Smooth muscle cell (in vitro differentiated cells): ENCODE results near the gene TRAF2. TPM values are rescaled to one million over a fixed set of nuclear protein-coding genes. Genes with fewer than 3 reads are reported as not detected.

ENCODE experiments used
- DNase-seq: peaks from one replicate; lab custom pipeline; 2025; ENCODE audit not compliant: unreplicated experiment; lab: John Stamatoyannopoulos, UW
- H2AFZ ChIP-seq: fragments of 200-600 bp; sonication (generic); 2 replicates; pipeline ENCODE4 v1.6.0; 2016; ENCODE audit warnings: antibody characterized with exemption, low read depth, mild to moderate bottlenecking
- H3F3A ChIP-seq: fragments of 200-600 bp; sonication (generic); 2 replicates; pipeline ENCODE4 v1.6.0; 2017; ENCODE audit warnings: antibody characterized with exemption, low read depth
- H3K27ac ChIP-seq: fragments of 200-600 bp; sonication (generic); 2 replicates; pipeline ENCODE4 v1.5.1; 2016; ENCODE audit warnings: low read depth, mild to moderate bottlenecking
- H3K27me3 ChIP-seq: fragments of 200-600 bp; sonication (generic); 2 replicates; pipeline ENCODE4 v1.6.1; 2016; ENCODE audit warnings: low read depth, mild to moderate bottlenecking
- H3K36me3 ChIP-seq: fragments of 200-600 bp; sonication (generic); 2 replicates; pipeline ENCODE4 v1.5.1; 2016; ENCODE audit warnings: low read depth
- H3K4me1 ChIP-seq: fragments of 200-600 bp; sonication (generic); 2 replicates; pipeline ENCODE4 v1.5.1; 2016; ENCODE audit warnings: low read depth
- H3K4me2 ChIP-seq: fragments of 200-600 bp; sonication (generic); 2 replicates; pipeline ENCODE4 v1.6.0; 2016; ENCODE audit warnings: mild to moderate bottlenecking
- H3K4me3 ChIP-seq: fragments of 200-600 bp; sonication (generic); 2 replicates; pipeline ENCODE4 v1.5.1; 2016; ENCODE audit warnings: mild to moderate bottlenecking
- H3K79me2 ChIP-seq: fragments of 200-600 bp; sonication (generic); 2 replicates; pipeline ENCODE4 v1.6.0; 2016; ENCODE audit warnings: low read depth, mild to moderate bottlenecking
- H3K9ac ChIP-seq: fragments of 200-600 bp; sonication (generic); 2 replicates; pipeline ENCODE4 v1.6.0; 2016; ENCODE audit warnings: low read depth
- H3K9me3 ChIP-seq: fragments of 200-600 bp; sonication (generic); replicated peaks from 2 replicates; pipeline ENCODE4 v1.5.1; 2016; ENCODE audit warnings: low read depth
- H4K20me1 ChIP-seq: fragments of 200-600 bp; sonication (generic); 2 replicates; pipeline ENCODE4 v1.6.0; 2016; ENCODE audit warnings: low read depth
- WGBS: methylation state at CpG from one replicate; pipeline ENCODE4 v1.1.7; 2016; ENCODE audit warnings: low lambda C conversion rate; 5-methylcytosine and 5-hydroxymethylcytosine counted together
- polyA plus RNA-seq: library from polyadenylated mRNA; unstranded; fragments of >200 nt; fragmentation: Nextera tagmentation; extraction: Ambion mirVana; gene quantifications from 2 replicates; pipeline ENCODE4 v1.2.1, GENCODE V29; 2016
- total RNA-seq: library from RNA; depleted of rRNA; stranded (reverse); fragments of >200 nt; gene quantifications from 2 replicates; pipeline ENCODE4 v1.2.3, GENCODE V29; 2014
- TF ChIP-seq, protein P1 (sequence below): fragments of 200-600 bp; sonication (generic); IDR thresholded peaks from 2 replicates; pipeline ENCODE4 v1.5.1; 2017; ENCODE audit warnings: borderline replicate concordance, mild to moderate bottlenecking, antibody characterized with exemption; ENCODE audit not compliant: insufficient read depth, poor library complexity, severe bottlenecking

TRAF2 gene
- total and polyA plus RNA-seq, 2 experiments from 2014 or later = 7.0 to 15.9 TPM

DNA sequence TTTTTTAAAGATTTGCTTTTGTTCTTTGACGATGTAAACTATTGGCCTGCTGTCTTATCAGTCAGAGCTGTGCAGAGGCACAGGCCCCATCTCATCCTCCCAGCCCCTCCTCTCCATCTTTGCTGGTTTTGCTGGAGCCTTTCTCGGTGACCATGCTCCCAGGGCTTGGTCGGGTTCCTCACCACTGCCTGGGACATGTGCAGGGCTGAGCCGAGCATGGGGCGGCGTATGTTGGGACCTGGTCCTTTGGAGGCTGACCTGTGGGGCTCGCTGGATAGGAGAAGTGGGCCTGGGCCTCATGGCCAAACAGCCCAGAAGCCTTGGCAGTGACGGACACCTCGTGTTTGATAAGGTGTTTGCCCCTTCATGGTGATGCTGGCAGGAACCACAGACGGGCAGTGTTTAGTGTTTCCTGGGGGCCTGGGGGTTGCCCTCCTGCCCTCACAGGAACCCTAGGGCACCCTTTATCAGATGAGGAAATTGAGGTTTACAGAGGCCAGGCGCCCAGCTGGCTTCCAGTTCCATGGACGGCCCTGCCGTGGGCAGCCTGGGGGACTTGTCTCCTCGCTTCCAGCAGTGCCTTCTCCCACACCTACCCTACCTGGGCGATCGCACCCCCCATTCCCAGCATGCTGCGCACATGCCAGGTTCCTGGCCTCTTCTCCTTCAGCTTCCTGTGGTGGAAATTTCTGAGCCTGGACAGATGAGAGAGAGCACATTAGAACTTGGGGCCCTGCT, 27.6 kb downstream of the TRAF2 start:
- WGBS = 96% methylated on average over 17 of the region's 17 CpGs
- Histone ChIP-seq H3F3A (no peaks in the 10 kb centered on the region), H3K27me3 (no peaks in the 10 kb centered on the region), H3K9me3 (no peaks in the 10 kb centered on the region), H3K9ac (no peak overlapping the region), H4K20me1 (peaks cover 3% of the 10 kb centered on the region), H3K4me2 (no peak overlapping the region), H3K27ac (no peak overlapping the region), H3K4me1 (no peaks in the 10 kb centered on the region), H3K4me3 (no peak overlapping the region), H3K36me3 (no peaks in the 10 kb centered on the region), H3K79me2 (no peaks in the 10 kb centered on the region), H2AFZ (no peak overlapping the region)
- TF ChIP-seq, protein P1, sequence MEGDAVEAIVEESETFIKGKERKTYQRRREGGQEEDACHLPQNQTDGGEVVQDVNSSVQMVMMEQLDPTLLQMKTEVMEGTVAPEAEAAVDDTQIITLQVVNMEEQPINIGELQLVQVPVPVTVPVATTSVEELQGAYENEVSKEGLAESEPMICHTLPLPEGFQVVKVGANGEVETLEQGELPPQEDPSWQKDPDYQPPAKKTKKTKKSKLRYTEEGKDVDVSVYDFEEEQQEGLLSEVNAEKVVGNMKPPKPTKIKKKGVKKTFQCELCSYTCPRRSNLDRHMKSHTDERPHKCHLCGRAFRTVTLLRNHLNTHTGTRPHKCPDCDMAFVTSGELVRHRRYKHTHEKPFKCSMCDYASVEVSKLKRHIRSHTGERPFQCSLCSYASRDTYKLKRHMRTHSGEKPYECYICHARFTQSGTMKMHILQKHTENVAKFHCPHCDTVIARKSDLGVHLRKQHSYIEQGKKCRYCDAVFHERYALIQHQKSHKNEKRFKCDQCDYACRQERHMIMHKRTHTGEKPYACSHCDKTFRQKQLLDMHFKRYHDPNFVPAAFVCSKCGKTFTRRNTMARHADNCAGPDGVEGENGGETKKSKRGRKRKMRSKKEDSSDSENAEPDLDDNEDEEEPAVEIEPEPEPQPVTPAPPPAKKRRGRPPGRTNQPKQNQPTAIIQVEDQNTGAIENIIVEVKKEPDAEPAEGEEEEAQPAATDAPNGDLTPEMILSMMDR = no peak
- no peak for DNase-seq

DNA sequence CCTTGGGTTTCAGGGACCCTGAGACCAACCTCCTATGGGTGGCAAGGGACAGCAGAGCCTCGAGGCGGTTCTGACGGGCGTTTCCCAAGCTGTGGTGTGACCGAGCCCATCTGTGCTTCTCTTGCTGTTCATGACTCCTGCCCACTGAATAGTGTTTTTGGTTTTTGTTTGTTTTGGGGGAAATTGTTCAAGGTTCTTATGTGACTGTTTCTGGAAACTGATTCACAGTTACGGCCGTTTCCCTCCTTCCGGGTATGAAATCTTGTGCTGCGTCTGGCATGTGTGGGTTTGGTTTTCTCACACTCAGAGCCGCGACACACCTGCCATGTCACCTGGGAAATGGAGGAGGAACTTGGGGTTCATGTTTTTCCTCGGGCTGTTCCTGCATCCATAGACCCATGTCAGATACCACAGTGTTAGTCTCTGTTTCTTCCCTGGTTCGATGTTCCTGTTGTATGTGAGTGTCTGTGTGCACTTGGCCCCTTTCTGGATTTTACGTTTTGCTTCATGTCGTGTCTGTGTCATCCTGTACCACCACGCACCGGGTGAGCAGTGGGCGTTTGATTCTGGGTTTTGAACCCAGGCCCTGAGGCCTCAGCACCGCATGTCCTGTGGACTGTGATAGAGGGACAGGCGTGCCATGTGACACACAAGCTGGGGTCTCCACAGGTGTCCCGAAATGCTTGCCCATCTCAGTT, 29.5 kb downstream of the TRAF2 start:
- Histone ChIP-seq H3K9ac (no peak overlapping the region), H3K36me3 (no peaks in the 10 kb centered on the region), H3K4me2 (no peak overlapping the region), H3K27ac (no peak overlapping the region), H2AFZ (no peak overlapping the region), H3K4me3 (no peak overlapping the region), H3K79me2 (no peaks in the 10 kb centered on the region), H3K4me1 (no peaks in the 10 kb centered on the region), H3K9me3 (no peaks in the 10 kb centered on the region), H3F3A (no peaks in the 10 kb centered on the region), H4K20me1 (peaks cover 3% of the 10 kb centered on the region), H3K27me3 (no peaks in the 10 kb centered on the region)
- TF ChIP-seq, protein P1 = no peak
- DNase-seq = no peak
- WGBS = 92% methylated on average over 21 of the region's 21 CpGs

DNA sequence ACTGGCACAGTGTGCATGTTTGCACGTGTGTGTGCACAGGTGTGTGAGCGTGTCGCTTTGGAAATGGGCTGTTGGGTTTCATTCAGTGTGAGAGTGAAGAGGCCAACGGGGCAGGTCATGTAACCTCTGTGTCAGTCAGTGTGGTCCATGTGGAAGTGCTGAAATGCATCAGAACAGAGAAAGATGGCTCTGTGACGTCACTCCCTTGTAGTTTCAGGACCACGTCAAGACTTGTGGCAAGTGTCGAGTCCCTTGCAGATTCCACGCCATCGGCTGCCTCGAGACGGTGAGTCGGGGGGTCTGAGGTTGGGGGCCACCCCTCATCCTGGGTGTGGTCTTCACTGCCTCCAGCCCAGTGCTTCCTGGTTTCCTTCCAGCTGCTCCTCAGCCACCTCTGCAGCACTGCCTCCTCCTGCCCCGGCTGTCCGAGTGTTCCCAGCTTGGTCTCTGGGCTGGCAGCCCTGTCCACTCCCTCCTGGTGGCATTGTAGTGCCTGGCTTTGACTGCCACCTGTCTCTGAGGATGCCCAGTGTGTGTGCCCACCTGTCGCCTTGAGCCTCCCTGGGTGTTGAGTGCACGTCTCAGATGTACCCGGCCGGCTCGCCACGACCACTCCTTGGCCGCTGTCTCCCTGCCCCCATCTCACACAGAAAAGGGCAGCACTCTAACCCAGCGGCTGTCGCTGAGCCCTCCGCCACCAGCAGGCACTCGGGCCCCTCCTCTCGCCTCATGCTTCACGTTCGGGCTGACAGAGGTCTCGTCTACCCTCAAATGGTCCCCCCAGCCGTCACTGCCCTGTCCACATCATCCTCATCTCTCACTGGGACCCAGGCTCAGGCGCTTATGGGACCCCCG, 30.2 kb downstream of the TRAF2 start:
- TF ChIP-seq, protein P1 = no peak
- H3K79me2 ChIP-seq = no peaks in the 10 kb centered on the region
- no peaks in the 10 kb centered on the region for H3K9me3 ChIP-seq
- H2AFZ ChIP-seq = no peak overlapping the region
- H3K4me3 ChIP-seq = no peak overlapping the region
- no peak overlapping the region for H3K27ac ChIP-seq
- H4K20me1 ChIP-seq = peaks cover under 1% of the 10 kb centered on the region
- H3K9ac ChIP-seq = no peak overlapping the region
- no peaks in the 10 kb centered on the region for H3K36me3 ChIP-seq
- no peaks in the 10 kb centered on the region for H3K4me1 ChIP-seq
- 97% methylated on average over 31 of the region's 32 CpGs for WGBS
- DNase-seq = no peak
- H3F3A ChIP-seq = no peaks in the 10 kb centered on the region
- no peaks in the 10 kb centered on the region for H3K27me3 ChIP-seq
- H3K4me2 ChIP-seq = no peak overlapping the region
